ENCODE data around the gene PDGFD. TPM values are rescaled to one million over a fixed set of nuclear protein-coding genes. Genes with fewer than 3 reads are reported as not detected.

Gene PDGFD
- total RNA-seq, 2 donors from 2014 or later: 2.3 to 4.8 TPM

GRCh38 chr11:103987629-103988594 lies 176.0 kb downstream of the PDGFD start:
- Mint-ChIP-seq H3K27me3 (ENCODE audit: insufficient read depth) (peaks cover 58% of the 10 kb centered on the region), H3K4me1 (no peaks in the 10 kb centered on the region), H3K27ac (no peak overlapping the region), H3K9me3 (peaks cover 8% of the 10 kb centered on the region), H3K4me3 (no peak overlapping the region), H3K36me3 (ENCODE audit: low read depth) (no peaks in the 10 kb centered on the region)
- WGBS, 2 experiments (ENCODE audit: insufficient coverage in 1 of 2, insufficient read length in 1 of 2): 75 to 87% methylated on average over 6 to 9 of the region's 9 CpGs
- H3K4me1 ChIP-seq (ENCODE audit: control insufficient read depth, insufficient read depth, low read length): no peaks in the 10 kb centered on the region
- H3K36me3 ChIP-seq (ENCODE audit: control insufficient read depth, insufficient read depth, low read length): no peaks in the 10 kb centered on the region
- no peak overlapping the region for H3K4me3 ChIP-seq (ENCODE audit: low read length)
- H3K27me3 ChIP-seq (ENCODE audit: control insufficient read depth, insufficient read depth, low read length, poor library complexity, severe bottlenecking): peaks cover 75% of the 10 kb centered on the region
- H3K27ac ChIP-seq (ENCODE audit: low read depth, low read length): no peak overlapping the region
- H3K9ac ChIP-seq (ENCODE audit: extremely low read depth, low read length, poor library complexity, severe bottlenecking): no peak overlapping the region
- H3K9me3 ChIP-seq (ENCODE audit: control insufficient read depth, low read length): peaks cover 4% of the 10 kb centered on the region
- no peak for TF ChIP-seq CTCF (conservative IDR thresholded peaks at IDR 0.05)
- DNase-seq: no peak

- H3K27ac Mint-ChIP-seq: no peak overlapping the region
These were observed 178.9 kb downstream of the PDGFD start for GRCh38 chr11:103985041-103985440.

GRCh38 chr11:103980108-103980507 lies 183.8 kb downstream of the PDGFD start:
- Mint-ChIP-seq H3K4me1 (no peaks in the 10 kb centered on the region), H3K36me3 (ENCODE audit: low read depth) (no peaks in the 10 kb centered on the region), H3K27me3 (ENCODE audit: insufficient read depth) (no peaks in the 10 kb centered on the region), H3K27ac (no peak overlapping the region), H3K9me3 (peaks cover 8% of the 10 kb centered on the region), H3K4me3 (no peak overlapping the region)
- Histone ChIP-seq H3K36me3 (ENCODE audit: control insufficient read depth, insufficient read depth, low read length) (no peaks in the 10 kb centered on the region), H3K9me3 (ENCODE audit: control insufficient read depth, low read length) (peaks cover 4% of the 10 kb centered on the region), H3K4me3 (ENCODE audit: low read length) (no peak overlapping the region), H3K27me3 (ENCODE audit: control insufficient read depth, insufficient read depth, low read length, poor library complexity, severe bottlenecking) (peaks cover under 1% of the 10 kb centered on the region), H3K9ac (ENCODE audit: extremely low read depth, low read length, poor library complexity, severe bottlenecking) (no peak overlapping the region), H3K4me1 (ENCODE audit: control insufficient read depth, insufficient read depth, low read length) (no peaks in the 10 kb centered on the region), H3K27ac (ENCODE audit: low read depth, low read length) (no peak overlapping the region)
- no peak for DNase-seq
- 86 to 100% methylated on average over 1 of the region's 1 CpG for WGBS, 2 experiments (ENCODE audit: insufficient coverage in 1 of 2, insufficient read length in 1 of 2)
- TF ChIP-seq CTCF (conservative IDR thresholded peaks at IDR 0.05): no peak

More at GRCh38 chr11:103985041-103985440, 178.9 kb downstream of the PDGFD start:
- H3K36me3 ChIP-seq (ENCODE audit: control insufficient read depth, insufficient read depth, low read length): no peaks in the 10 kb centered on the region
- no peak overlapping the region for H3K27ac ChIP-seq (ENCODE audit: low read depth, low read length)
- H3K4me1 Mint-ChIP-seq: no peaks in the 10 kb centered on the region
- no peak for DNase-seq
- no peak overlapping the region for H3K4me3 ChIP-seq (ENCODE audit: low read length)
- H3K9me3 ChIP-seq (ENCODE audit: control insufficient read depth, low read length): peaks cover 4% of the 10 kb centered on the region
- no peaks in the 10 kb centered on the region for H3K4me1 ChIP-seq (ENCODE audit: control insufficient read depth, insufficient read depth, low read length)
- peaks cover 8% of the 10 kb centered on the region for H3K9me3 Mint-ChIP-seq
- no peak overlapping the region for H3K4me3 Mint-ChIP-seq
- no CpG with 5 or more reads among the region's 1 CpG for WGBS, 2 experiments (ENCODE audit: insufficient coverage in 1 of 2, insufficient read length in 1 of 2)
- TF ChIP-seq CTCF (conservative IDR thresholded peaks at IDR 0.05): no peak
- peaks cover 46% of the 10 kb centered on the region for H3K27me3 ChIP-seq (ENCODE audit: control insufficient read depth, insufficient read depth, low read length, poor library complexity, severe bottlenecking)
- H3K9ac ChIP-seq (ENCODE audit: extremely low read depth, low read length, poor library complexity, severe bottlenecking): no peak overlapping the region
- peaks cover 39% of the 10 kb centered on the region for H3K27me3 Mint-ChIP-seq (ENCODE audit: insufficient read depth)
- no peaks in the 10 kb centered on the region for H3K36me3 Mint-ChIP-seq (ENCODE audit: low read depth)
